GM18868 (cell line): ENCODE results near the gene TEX51.

Experiments
- ATAC-seq: cut with Tn5 transposase; IDR thresholded peaks from one replicate; pipeline ENCODE4 v1.9.1; 2021; ENCODE audit warnings: mild to moderate bottlenecking, moderate library complexity; ENCODE audit not compliant: unreplicated experiment

Gene TEX51

GRCh38 chr2:126877861-126878565 lies 20.7 kb upstream of the TEX51 start:
- no peak for ATAC-seq

- ATAC-seq: no peak
Observed at GRCh38 chr2:126878601-126879000, 20.1 kb upstream of the TEX51 start.

GRCh38 chr2:126879348-126880298 lies 19.1 kb upstream of the TEX51 start:
- ATAC-seq: no peak

GRCh38 chr2:126880324-126880723 lies 18.4 kb upstream of the TEX51 start:
- no peak for ATAC-seq

GRCh38 chr2:126880817-126881216 lies 17.9 kb upstream of the TEX51 start:
- no peak for ATAC-seq

- ATAC-seq: no peak
Observed at GRCh38 chr2:126881591-126881990, 17.1 kb upstream of the TEX51 start.

- ATAC-seq: no peak
Observed at GRCh38 chr2:126882181-126882580, 16.5 kb upstream of the TEX51 start.

GRCh38 chr2:126882736-126883665 lies 15.7 kb upstream of the TEX51 start:
- ATAC-seq: no peak

- ATAC-seq: no peak
Observed at GRCh38 chr2:126883666-126884040, 15.0 kb upstream of the TEX51 start.

GRCh38 chr2:126884861-126885750 lies 13.6 kb upstream of the TEX51 start:
- ATAC-seq: no peak

- ATAC-seq: no peak
Observed at GRCh38 chr2:126885751-126886210, 12.9 kb upstream of the TEX51 start.

- peak; percentile 91 for ATAC-seq
Observed at GRCh38 chr2:126886211-126886915, 12.3 kb upstream of the TEX51 start.

- no peak for ATAC-seq
Observed at GRCh38 chr2:126886916-126887280, 11.8 kb upstream of the TEX51 start.

- ATAC-seq: no peak
Observed at GRCh38 chr2:126887506-126887905, 11.2 kb upstream of the TEX51 start.

GRCh38 chr2:126888046-126888445 lies 10.6 kb upstream of the TEX51 start:
- no peak for ATAC-seq

GRCh38 chr2:126889071-126889470 lies 9.6 kb upstream of the TEX51 start:
- no peak for ATAC-seq

GRCh38 chr2:126889496-126890135 lies 9.1 kb upstream of the TEX51 start:
- ATAC-seq: no peak

GRCh38 chr2:126890136-126890510 lies 8.6 kb upstream of the TEX51 start:
- no peak for ATAC-seq
